ENCODE data around the gene AMDHD2. TPM values are rescaled to one million over a fixed set of nuclear protein-coding genes. Genes with fewer than 3 reads are reported as not detected.

Gene AMDHD2
- total and polyA plus RNA-seq, 2 of the 13 experiments (the other 11 are each of a cell fraction or from before 2014, with no cell fraction given) = 33.5 to 39.1 TPM

- TF ChIP-seq HMGXB3 (CRISPR knock-in tag; IDR thresholded peaks at IDR 0.05; ENCODE audit: borderline replicate concordance) (no peak), ZNF790 (CRISPR knock-in tag; IDR thresholded peaks at IDR 0.05; ENCODE audit: borderline replicate concordance) (no peak), KDM3A (CRISPR knock-in tag; IDR thresholded peaks at IDR 0.05; ENCODE audit: low read depth) (no peak), ZFP62 (CRISPR knock-in tag; IDR thresholded peaks at IDR 0.05) (no peak), TRAFD1 (CRISPR knock-in tag; IDR thresholded peaks at IDR 0.05; ENCODE audit: borderline replicate concordance) (no peak), ZNF251 (CRISPR knock-in tag; IDR thresholded peaks at IDR 0.05) (no peak), SNAPC5 (CRISPR knock-in tag; IDR thresholded peaks at IDR 0.05; ENCODE audit: borderline replicate concordance) (no peak), SYNCRIP (IDR thresholded peaks at IDR 0.05; ENCODE audit: insufficient read depth, low read depth, low read length) (no peak), HINFP (CRISPR knock-in tag; IDR thresholded peaks at IDR 0.05; ENCODE audit: low read depth) (no peak), DPF2 (CRISPR knock-in tag; IDR thresholded peaks at IDR 0.05; ENCODE audit: borderline replicate concordance, low read depth) (no peak), ZNF281 (CRISPR knock-in tag; IDR thresholded peaks at IDR 0.05; ENCODE audit: borderline replicate concordance) (peak; percentile 57; the same call in 1 of the 2 replicates), FOXM1 (CRISPR knock-in tag; IDR thresholded peaks at IDR 0.05) (no peak), RELA (CRISPR knock-in tag; IDR thresholded peaks at IDR 0.05) (no peak), MLX (CRISPR knock-in tag; IDR thresholded peaks at IDR 0.05) (no peak; the same call in 1 of the 2 replicates)
Measured at GRCh38 chr16:2520097-2520783, at the start of gene AMDHD2 (continued).
